ENCODE data around the gene STPG4.

STPG4 gene

GRCh38 chr2:47052847-47053246 lies 102.3 kb downstream of the STPG4 start:
- no peak for DNase-seq (ENCODE audit: low read depth)

GRCh38 chr2:47051562-47051961 lies 103.5 kb downstream of the STPG4 start:
- DNase-seq (ENCODE audit: low read depth), result no peak

- no peak for DNase-seq (ENCODE audit: low read depth)
Measured at GRCh38 chr2:47050762-47051161, 104.3 kb downstream of the STPG4 start.

GRCh38 chr2:47050021-47050760 lies 104.9 kb downstream of the STPG4 start:
- DNase-seq (ENCODE audit: low read depth), result no peak

GRCh38 chr2:47049502-47049901 lies 105.6 kb downstream of the STPG4 start:
- DNase-seq (ENCODE audit: low read depth), result no peak

- no peak for DNase-seq (ENCODE audit: low read depth)
Measured at GRCh38 chr2:47048801-47049480, 106.2 kb downstream of the STPG4 start.

- no peak for DNase-seq (ENCODE audit: low read depth)
Measured at GRCh38 chr2:47046271-47046670, 108.8 kb downstream of the STPG4 start.

- DNase-seq (ENCODE audit: low read depth), result no peak
Measured at GRCh38 chr2:47043891-47044239, 111.2 kb downstream of the STPG4 start.

- no peak for DNase-seq (ENCODE audit: low read depth)
Measured at GRCh38 chr2:47043142-47043890, 111.8 kb downstream of the STPG4 start.

- no peak for DNase-seq (ENCODE audit: low read depth)
Measured at GRCh38 chr2:47041891-47042684, 113.0 kb downstream of the STPG4 start.

- DNase-seq (ENCODE audit: low read depth), result no peak
Measured at GRCh38 chr2:47041063-47041462, 114.0 kb downstream of the STPG4 start.

- no peak for DNase-seq (ENCODE audit: low read depth)
Measured at GRCh38 chr2:47040651-47041050, 114.5 kb downstream of the STPG4 start.

GRCh38 chr2:47039913-47040562 lies 115.1 kb downstream of the STPG4 start:
- no peak for DNase-seq (ENCODE audit: low read depth)

- DNase-seq (ENCODE audit: low read depth), result no peak
Measured at GRCh38 chr2:47039489-47039870, 115.6 kb downstream of the STPG4 start.

- no peak for DNase-seq (ENCODE audit: low read depth)
Measured at GRCh38 chr2:47038656-47039488, 116.2 kb downstream of the STPG4 start.

- no peak for DNase-seq (ENCODE audit: low read depth)
Measured at GRCh38 chr2:47037678-47038077, 117.4 kb downstream of the STPG4 start.
